GM19099 (cell line): ENCODE data around the gene MUC5AC.

Experiments used
- POLR2A ChIP-seq: IDR thresholded peaks from 3 replicates; pipeline ENCODE4 v1.6.1; 2011; ENCODE audit warnings: low read depth; ENCODE audit not compliant: insufficient read length; ENCODE audit errors: extremely low read depth

MUC5AC gene

GRCh38 chr11:1157645-1158591, at the start of gene MUC5AC:
Gene MUC5AC, plus strand, starts transcription at chr11:1157953. Its CDS starts 47 bp downstream, at chr11:1158000.
- TF ChIP-seq POLR2A, result no peak

GRCh38 chr11:1108246-1108900, 49.4 kb upstream of the MUC5AC start:
- no peak for TF ChIP-seq POLR2A

GRCh38 chr11:1109101-1109917, 48.4 kb upstream of the MUC5AC start:
- no peak for TF ChIP-seq POLR2A

- no peak for TF ChIP-seq POLR2A
Measured at GRCh38 chr11:1109918-1110705, 47.6 kb upstream of the MUC5AC start.

GRCh38 chr11:1111545-1112212, 46.1 kb upstream of the MUC5AC start:
- no peak for TF ChIP-seq POLR2A

- TF ChIP-seq POLR2A, result no peak
Measured at GRCh38 chr11:1112351-1113191, 45.2 kb upstream of the MUC5AC start.

- no peak for TF ChIP-seq POLR2A
Measured at GRCh38 chr11:1113405-1114201, 44.1 kb upstream of the MUC5AC start.

- no peak for TF ChIP-seq POLR2A
Measured at GRCh38 chr11:1116104-1116503, 41.6 kb upstream of the MUC5AC start.

- no peak for TF ChIP-seq POLR2A
Measured at GRCh38 chr11:1116666-1117390, 40.9 kb upstream of the MUC5AC start.

- no peak for TF ChIP-seq POLR2A
Measured at GRCh38 chr11:1117992-1118391, 39.8 kb upstream of the MUC5AC start.

- no peak for TF ChIP-seq POLR2A
Measured at GRCh38 chr11:1118755-1119603, 38.8 kb upstream of the MUC5AC start.

GRCh38 chr11:1119604-1120146, 38.1 kb upstream of the MUC5AC start:
- TF ChIP-seq POLR2A, result no peak
